ENCODE measurements around the gene NFAT5.
"Not testable (repeated sequence)": the region's sequence is repeated elsewhere in the genome, so short reads cannot be mapped to it uniquely, and the experiment has no call there.

The NFAT5 gene

DNA sequence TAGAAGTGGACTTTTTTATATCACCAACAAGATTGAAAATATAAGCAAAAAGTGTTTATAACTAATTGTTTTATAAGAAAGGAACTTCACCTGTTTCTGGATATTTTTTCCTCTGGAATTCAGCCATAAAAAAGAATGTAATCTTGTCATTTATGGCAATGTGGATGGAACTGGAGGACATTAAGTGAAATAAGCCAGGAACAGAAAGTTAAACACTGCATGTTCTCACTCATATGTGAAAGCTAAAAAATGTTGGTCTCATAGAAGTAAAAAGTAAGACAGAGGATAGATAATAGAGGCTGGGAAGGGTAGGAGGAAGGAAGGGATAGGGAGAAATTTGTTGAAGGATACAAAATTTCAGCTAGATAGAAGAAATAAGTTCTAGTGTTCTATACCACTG is 67.6 kb downstream of the NFAT5 start:
- Histone ChIP-seq H3K79me2 (peaks cover 41% of the 10 kb centered on the region), H3K4me2 (ENCODE audit: low read length) (no peak overlapping the region), H3K9ac (no peak overlapping the region), H3K36me3 (ENCODE audit: control insufficient read depth, insufficient read depth, low read length) (no peaks in the 10 kb centered on the region), H3K27ac (no peak overlapping the region), H3K4me3 (ENCODE audit: low read depth, low read length) (no peak overlapping the region), H3K9me3 (ENCODE audit: control insufficient read depth, low read length) (no peaks in the 10 kb centered on the region), H2AFZ (no peak overlapping the region), H3K4me1 (no peaks in the 10 kb centered on the region), H3K27me3 (ENCODE audit: control insufficient read depth, insufficient read depth, low read length) (no peaks in the 10 kb centered on the region)
- TF ChIP-seq, protein P1, sequence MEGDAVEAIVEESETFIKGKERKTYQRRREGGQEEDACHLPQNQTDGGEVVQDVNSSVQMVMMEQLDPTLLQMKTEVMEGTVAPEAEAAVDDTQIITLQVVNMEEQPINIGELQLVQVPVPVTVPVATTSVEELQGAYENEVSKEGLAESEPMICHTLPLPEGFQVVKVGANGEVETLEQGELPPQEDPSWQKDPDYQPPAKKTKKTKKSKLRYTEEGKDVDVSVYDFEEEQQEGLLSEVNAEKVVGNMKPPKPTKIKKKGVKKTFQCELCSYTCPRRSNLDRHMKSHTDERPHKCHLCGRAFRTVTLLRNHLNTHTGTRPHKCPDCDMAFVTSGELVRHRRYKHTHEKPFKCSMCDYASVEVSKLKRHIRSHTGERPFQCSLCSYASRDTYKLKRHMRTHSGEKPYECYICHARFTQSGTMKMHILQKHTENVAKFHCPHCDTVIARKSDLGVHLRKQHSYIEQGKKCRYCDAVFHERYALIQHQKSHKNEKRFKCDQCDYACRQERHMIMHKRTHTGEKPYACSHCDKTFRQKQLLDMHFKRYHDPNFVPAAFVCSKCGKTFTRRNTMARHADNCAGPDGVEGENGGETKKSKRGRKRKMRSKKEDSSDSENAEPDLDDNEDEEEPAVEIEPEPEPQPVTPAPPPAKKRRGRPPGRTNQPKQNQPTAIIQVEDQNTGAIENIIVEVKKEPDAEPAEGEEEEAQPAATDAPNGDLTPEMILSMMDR (IDR thresholded peaks at IDR 0.05) = no peak

GRCh38 chr16:69636563-69637146 is 70.9 kb downstream of the NFAT5 start:
- H2AFZ ChIP-seq; H3K27me3 ChIP-seq (ENCODE audit: control insufficient read depth, insufficient read depth, low read length); H3K4me1 ChIP-seq; H3K9me3 ChIP-seq (ENCODE audit: control insufficient read depth, low read length); H3K36me3 ChIP-seq (ENCODE audit: control insufficient read depth, insufficient read depth, low read length); H3K4me3 ChIP-seq (ENCODE audit: low read depth, low read length); H3K27ac ChIP-seq; H3K9ac ChIP-seq; H3K4me2 ChIP-seq (ENCODE audit: low read length): not testable (repeated sequence)
- H3K79me2 ChIP-seq = peaks cover 44% of the 10 kb centered on the region

DNA sequence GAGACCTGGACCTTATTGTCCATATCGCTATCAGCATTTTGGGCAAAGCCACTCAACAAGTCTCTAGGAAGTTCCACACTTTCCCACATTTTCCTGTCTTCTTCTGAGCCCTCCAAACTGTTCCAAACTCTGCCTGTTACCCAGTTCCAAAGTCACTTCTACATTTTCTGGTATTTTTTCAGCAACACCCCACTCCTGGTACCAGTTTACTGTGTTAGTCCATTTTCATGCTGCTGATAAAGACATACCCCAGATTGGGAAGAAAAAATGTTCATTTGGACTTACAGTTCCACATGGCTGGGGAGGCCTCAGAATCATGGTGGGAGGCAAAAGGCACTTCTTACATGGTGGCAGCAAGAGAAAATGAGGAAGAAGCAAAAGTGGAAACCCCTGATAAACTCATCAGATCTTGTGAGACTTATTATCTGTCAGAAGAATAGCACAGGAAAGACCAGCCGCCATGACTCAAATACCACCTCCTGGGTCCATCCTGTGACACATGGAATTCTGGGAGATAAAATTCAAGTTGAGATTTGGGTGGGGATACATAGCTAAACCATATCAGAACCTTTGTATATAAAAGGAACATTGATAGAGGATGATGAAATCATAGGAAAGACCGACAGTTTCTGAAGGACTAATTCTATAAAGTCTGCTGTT is 71.6 kb downstream of the NFAT5 start:
- H3K4me3 ChIP-seq (ENCODE audit: low read depth, low read length); H3K4me1 ChIP-seq; H3K36me3 ChIP-seq (ENCODE audit: control insufficient read depth, insufficient read depth, low read length); H2AFZ ChIP-seq; H3K9me3 ChIP-seq (ENCODE audit: control insufficient read depth, low read length); H3K27ac ChIP-seq; H3K4me2 ChIP-seq (ENCODE audit: low read length); H3K9ac ChIP-seq; H3K27me3 ChIP-seq (ENCODE audit: control insufficient read depth, insufficient read depth, low read length): not testable (repeated sequence)
- peaks cover 44% of the 10 kb centered on the region for H3K79me2 ChIP-seq

DNA sequence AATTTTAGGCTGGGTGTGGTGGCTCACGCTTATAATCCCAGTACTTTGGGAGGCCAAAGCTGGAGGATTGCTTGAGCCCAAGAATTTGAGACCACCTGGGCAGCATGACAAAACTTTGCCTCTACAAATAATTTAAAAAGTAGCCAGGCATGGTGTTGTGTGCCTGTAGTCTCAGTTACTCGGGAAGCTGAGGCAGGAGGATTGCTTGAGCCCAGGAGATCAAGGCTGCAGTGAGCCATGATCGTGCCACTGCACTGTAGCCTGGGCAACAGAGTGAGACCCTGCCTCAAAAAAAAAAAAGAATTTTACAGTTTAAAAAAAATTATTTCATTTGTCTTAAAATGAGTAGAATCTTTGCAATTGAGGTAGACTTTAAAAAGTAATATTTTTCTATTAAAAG is 78.2 kb downstream of the NFAT5 start:
- not testable (repeated sequence) for H3K27ac ChIP-seq; H3K4me2 ChIP-seq (ENCODE audit: low read length); H3K9me3 ChIP-seq (ENCODE audit: control insufficient read depth, low read length); H3K36me3 ChIP-seq (ENCODE audit: control insufficient read depth, insufficient read depth, low read length); H3K4me3 ChIP-seq (ENCODE audit: low read depth, low read length); H3K27me3 ChIP-seq (ENCODE audit: control insufficient read depth, insufficient read depth, low read length); H3K4me1 ChIP-seq; H3K9ac ChIP-seq; H2AFZ ChIP-seq
- peaks cover 24% of the 10 kb centered on the region for H3K79me2 ChIP-seq

GRCh38 chr16:69644790-69645189 is 79.0 kb downstream of the NFAT5 start:
- H3K4me2 ChIP-seq (ENCODE audit: low read length) = no peak overlapping the region
- no peak overlapping the region for H3K9ac ChIP-seq
- H3K9me3 ChIP-seq (ENCODE audit: control insufficient read depth, low read length) = no peaks in the 10 kb centered on the region
- TF ChIP-seq, protein P1 (IDR thresholded peaks at IDR 0.05) = no peak
- H3K79me2 ChIP-seq = peaks cover 24% of the 10 kb centered on the region
- no peaks in the 10 kb centered on the region for H3K36me3 ChIP-seq (ENCODE audit: control insufficient read depth, insufficient read depth, low read length)
- no peak overlapping the region for H3K27ac ChIP-seq
- no peak overlapping the region for H2AFZ ChIP-seq
- no peaks in the 10 kb centered on the region for H3K4me1 ChIP-seq
- H3K4me3 ChIP-seq (ENCODE audit: low read depth, low read length) = no peak overlapping the region
- no peaks in the 10 kb centered on the region for H3K27me3 ChIP-seq (ENCODE audit: control insufficient read depth, insufficient read depth, low read length)

- no peak overlapping the region for H3K27ac ChIP-seq
- no peaks in the 10 kb centered on the region for H3K27me3 ChIP-seq (ENCODE audit: control insufficient read depth, insufficient read depth, low read length)
- no peak overlapping the region for H3K9ac ChIP-seq
- TF ChIP-seq, protein P1 (IDR thresholded peaks at IDR 0.05) = no peak
- H3K4me1 ChIP-seq = no peaks in the 10 kb centered on the region
- H3K4me2 ChIP-seq (ENCODE audit: low read length) = no peak overlapping the region
- no peak overlapping the region for H3K4me3 ChIP-seq (ENCODE audit: low read depth, low read length)
- peaks cover 15% of the 10 kb centered on the region for H3K79me2 ChIP-seq
- H3K9me3 ChIP-seq (ENCODE audit: control insufficient read depth, low read length) = no peaks in the 10 kb centered on the region
- no peaks in the 10 kb centered on the region for H3K36me3 ChIP-seq (ENCODE audit: control insufficient read depth, insufficient read depth, low read length)
- no peak overlapping the region for H2AFZ ChIP-seq
Measured at GRCh38 chr16:69647020-69647419, 81.3 kb downstream of the NFAT5 start.
